Suprapubic skin (tissue), 3 donors: ENCODE measurements around the gene OR5K4.

ENCODE experiments used
- CTCF ChIP-seq, 2 donors: fragments of 200-600 bp in 1 of 2; fragments of 450-650 bp in 1 of 2; sonication (generic) in 1 of 2; IDR thresholded peaks; one replicate each; pipeline ENCODE4 v1.5.1; 2016 to 2019; ENCODE audit warnings: antibody characterized with exemption in 2 of 2, mild to moderate bottlenecking in 1 of 2, moderate library complexity in 1 of 2
- POLR2A ChIP-seq, 2 donors: fragments of 450-650 bp; IDR thresholded peaks; one replicate each; pipeline ENCODE4 v1.6.1; 2017; ENCODE audit warnings: antibody characterized with exemption in 2 of 2, mild to moderate bottlenecking in 2 of 2, moderate library complexity in 2 of 2

GRCh38 chr3:98395101-98395500 is 41.4 kb downstream of the OR5K4 start:
- TF ChIP-seq POLR2A (IDR thresholded peaks at IDR 0.05), result no peak
- TF ChIP-seq CTCF (IDR thresholded peaks at IDR 0.05), result no peak
